ENCODE data around the gene MIEF2. TPM values are rescaled to one million over a fixed set of nuclear protein-coding genes. Genes with fewer than 3 reads are reported as not detected.
"Not testable (repeated sequence)": the region's sequence is repeated elsewhere in the genome, so short reads cannot be mapped to it uniquely, and the experiment has no call there.

Gene MIEF2
- total RNA-seq, 1 experiment from 2014 or later: 11.2 TPM

GRCh38 chr17:18300725-18301480 is 40.4 kb downstream of the MIEF2 start:
- TF ChIP-seq TCF7L2 (IDR thresholded peaks at IDR 0.05; ENCODE audit: low read depth, low read length) (no peak), POLR2AphosphoS5 (IDR thresholded peaks at IDR 0.05; ENCODE audit: low read depth, low read length) (no peak), CTCF (IDR thresholded peaks at IDR 0.05) (no peak), REST (IDR thresholded peaks at IDR 0.05; ENCODE audit: insufficient read depth in 1 of 2, low read depth in 2 of 2, low read length in 1 of 2) (no peak), SIN3A (IDR thresholded peaks at IDR 0.05; ENCODE audit: borderline replicate concordance, insufficient read depth, low read depth, low read length) (no peak)
- in situ Hi-C loops (cut with HindIII; ENCODE audit: low pct_unique_long_range_greater_than_20kb, low sequenced_read_pairs): no loop called here
- H3K4me1 ChIP-seq (ENCODE audit: control insufficient read depth, insufficient read depth, low read length): no peaks in the 10 kb centered on the region
- DNase-seq (ENCODE audit: low read depth, low spot score) (no peak), ATAC-seq (no peak)
- ChIA-PET CTCF (no interaction called here), POLR2A (interaction anchor here (0.5 kb wide), 1 partner anchor 56 kb away, joined by 3 read pairs; no protein-coding TSS in a partner anchor)
- no peaks in the 10 kb centered on the region for H3K27me3 ChIP-seq (ENCODE audit: control insufficient read depth, insufficient read depth, low read length)
- intact Hi-C loops (cut with micrococcal nuclease; ENCODE audit: unreplicated experiment): no loop called here
- H3K27ac ChIP-seq (ENCODE audit: low read length): no peak overlapping the region
- H3K9me3 ChIP-seq (ENCODE audit: control insufficient read depth, insufficient read depth, low read depth, low read length): no peaks in the 10 kb centered on the region
- no peak overlapping the region for H3K4me3 ChIP-seq (ENCODE audit: low read depth in 2 of 2, low read length in 2 of 2)
- H3K36me3 ChIP-seq (ENCODE audit: control insufficient read depth, insufficient read depth, low read length): peaks cover 13% of the 10 kb centered on the region
- BruUV-seq (replicated peaks): no TSS peak

GRCh38 chr17:18303206-18303605 is 42.7 kb downstream of the MIEF2 start:
- H3K4me1 ChIP-seq (ENCODE audit: control insufficient read depth, insufficient read depth, low read length); ATAC-seq; POLR2A ChIA-PET; H3K4me3 ChIP-seq (ENCODE audit: low read depth in 2 of 2, low read length in 2 of 2); DNase-seq (ENCODE audit: low read depth, low spot score); H3K27ac ChIP-seq (ENCODE audit: low read length); CTCF ChIA-PET; intact Hi-C loops (cut with micrococcal nuclease; ENCODE audit: unreplicated experiment); in situ Hi-C loops (cut with HindIII; ENCODE audit: low pct_unique_long_range_greater_than_20kb, low sequenced_read_pairs); H3K27me3 ChIP-seq (ENCODE audit: control insufficient read depth, insufficient read depth, low read length); H3K9me3 ChIP-seq (ENCODE audit: control insufficient read depth, insufficient read depth, low read depth, low read length): not testable (repeated sequence)
- peaks cover 18% of the 10 kb centered on the region for H3K36me3 ChIP-seq (ENCODE audit: control insufficient read depth, insufficient read depth, low read length)
- TSS peak; percentile 19 for BruUV-seq (replicated peaks)

GRCh38 chr17:18309202-18309601 is 48.7 kb downstream of the MIEF2 start:
- no peak for ATAC-seq
- ChIA-PET POLR2A (no interaction called here), CTCF (no interaction called here)
- no TSS peak for BruUV-seq (replicated peaks)
- DNase-seq (ENCODE audit: low read depth, low spot score): no peak
- H3K36me3 ChIP-seq (ENCODE audit: control insufficient read depth, insufficient read depth, low read length): peaks cover 11% of the 10 kb centered on the region
- no peaks in the 10 kb centered on the region for H3K9me3 ChIP-seq (ENCODE audit: control insufficient read depth, insufficient read depth, low read depth, low read length)
- intact Hi-C loops (cut with micrococcal nuclease; ENCODE audit: unreplicated experiment) (no loop called here), in situ Hi-C loops (cut with HindIII; ENCODE audit: low pct_unique_long_range_greater_than_20kb, low sequenced_read_pairs) (no loop called here)
- TF ChIP-seq TCF7L2 (IDR thresholded peaks at IDR 0.05; ENCODE audit: low read depth, low read length) (no peak), CTCF (IDR thresholded peaks at IDR 0.05) (no peak), POLR2AphosphoS5 (IDR thresholded peaks at IDR 0.05; ENCODE audit: low read depth, low read length) (no peak), REST (IDR thresholded peaks at IDR 0.05; ENCODE audit: insufficient read depth in 1 of 2, low read depth in 2 of 2, low read length in 1 of 2) (no peak), SIN3A (IDR thresholded peaks at IDR 0.05; ENCODE audit: borderline replicate concordance, insufficient read depth, low read depth, low read length) (no peak)
- H3K27me3 ChIP-seq (ENCODE audit: control insufficient read depth, insufficient read depth, low read length): no peaks in the 10 kb centered on the region
- no peak overlapping the region for H3K27ac ChIP-seq (ENCODE audit: low read length)
- no peak overlapping the region for H3K4me3 ChIP-seq (ENCODE audit: low read depth in 2 of 2, low read length in 2 of 2)
- H3K4me1 ChIP-seq (ENCODE audit: control insufficient read depth, insufficient read depth, low read length): no peaks in the 10 kb centered on the region; the same call in none of the 2 replicates

Measured in Panc1 (cell line).